ENCODE data around the gene SPATA12.

SPATA12 gene

GRCh38 chr3:57120451-57121174 lies 60.1 kb downstream of the SPATA12 start:
- no peaks in the 10 kb centered on the region for H3K4me1 ChIP-seq (ENCODE audit: control insufficient read depth, insufficient read depth, low read length, poor library complexity, severe bottlenecking)
- H3K9me3 ChIP-seq (ENCODE audit: control insufficient read depth, low read length), result no peaks in the 10 kb centered on the region
- H3K27ac ChIP-seq (ENCODE audit: insufficient read depth, low read length, poor library complexity, severe bottlenecking), result no peak overlapping the region
- no peaks in the 10 kb centered on the region for H3K36me3 ChIP-seq (ENCODE audit: control insufficient read depth, insufficient read depth, low read length)
- DNase-seq, result no peak
- H3K4me3 ChIP-seq (ENCODE audit: insufficient read depth, low read depth, low read length, poor library complexity, severe bottlenecking), result no peak overlapping the region
- no peaks in the 10 kb centered on the region for H3K27me3 ChIP-seq (replicated peaks; ENCODE audit: control insufficient read depth, insufficient read depth, low read length, poor library complexity, severe bottlenecking)

Measured in effector memory CD4-positive, alpha-beta T cell (primary cell).